Mesodermal cell (in vitro differentiated cells): Measurements from ENCODE around the gene CXCR6.

Experiments
- H3K27ac ChIP-seq: 2 replicates; pipeline ENCODE4 v1.7.0; 2013; ENCODE audit warnings: mild to moderate bottlenecking, low read depth, low read length, moderate library complexity; ENCODE audit not compliant: severe bottlenecking
- H3K36me3 ChIP-seq: 2 replicates; pipeline ENCODE4 v1.7.1; 2013; ENCODE audit warnings: mild to moderate bottlenecking, low read length, moderate library complexity; ENCODE audit not compliant: control insufficient read depth, insufficient read depth
- H3K4me1 ChIP-seq: one replicate; pipeline ENCODE4 v1.7.1; 2013; ENCODE audit warnings: mild to moderate bottlenecking, low read length; ENCODE audit not compliant: insufficient read depth, control insufficient read depth, poor library complexity, severe bottlenecking
- H3K4me3 ChIP-seq: 2 replicates; pipeline ENCODE4 v1.7.0; 2013; ENCODE audit warnings: low read length, control low read depth, mild to moderate bottlenecking; ENCODE audit not compliant: insufficient read depth, poor library complexity, severe bottlenecking; ENCODE audit errors: extremely low read depth
- H3K9me3 ChIP-seq: 2 replicates; pipeline ENCODE4 v1.7.1; 2013; ENCODE audit warnings: mild to moderate bottlenecking, low read length, moderate library complexity; ENCODE audit not compliant: control insufficient read depth
- WGBS, 2 experiments: methylation state at CpG; one replicate each; pipeline ENCODE4 v1.1.5; 2013; ENCODE audit warnings: missing lambda C conversion rate in 2 of 2; ENCODE audit not compliant: insufficient coverage in 2 of 2; 5-methylcytosine and 5-hydroxymethylcytosine counted together

CXCR6 gene

GRCh38 chr3:45938864-45939263 lies 4.4 kb upstream of the CXCR6 start:
- WGBS, 2 experiments = 0 to 36% methylated on average over 2 to 4 of the region's 4 CpGs
- no peaks in the 10 kb centered on the region for H3K9me3 ChIP-seq
- peaks cover 19% of the 10 kb centered on the region for H3K36me3 ChIP-seq
- H3K4me3 ChIP-seq = no peak overlapping the region
- H3K27ac ChIP-seq = no peak overlapping the region
- peaks cover 5% of the 10 kb centered on the region for H3K4me1 ChIP-seq

- H3K27ac ChIP-seq = no peak overlapping the region
- peaks cover 17% of the 10 kb centered on the region for H3K36me3 ChIP-seq
- H3K9me3 ChIP-seq = no peaks in the 10 kb centered on the region
- peaks cover 5% of the 10 kb centered on the region for H3K4me1 ChIP-seq
- WGBS, 2 experiments = 63 to 80% methylated on average over 2 of the region's 5 CpGs
- H3K4me3 ChIP-seq = no peak overlapping the region
Measured at GRCh38 chr3:45939341-45939771, 3.9 kb upstream of the CXCR6 start.

- Histone ChIP-seq H3K36me3 (peaks cover 9% of the 10 kb centered on the region), H3K27ac (no peak overlapping the region), H3K4me3 (no peak overlapping the region), H3K9me3 (no peaks in the 10 kb centered on the region), H3K4me1 (peaks cover 5% of the 10 kb centered on the region)
- WGBS, 2 experiments = 91 to 93% methylated on average over 6 to 7 of the region's 7 CpGs
Measured at GRCh38 chr3:45940004-45940780, 3.1 kb upstream of the CXCR6 start.

GRCh38 chr3:45940781-45941365 lies 2.4 kb upstream of the CXCR6 start:
- no peaks in the 10 kb centered on the region for H3K9me3 ChIP-seq
- H3K36me3 ChIP-seq = peaks cover 3% of the 10 kb centered on the region
- H3K4me1 ChIP-seq = peaks cover 5% of the 10 kb centered on the region
- no peak overlapping the region for H3K27ac ChIP-seq
- no peak overlapping the region for H3K4me3 ChIP-seq
- WGBS, 2 experiments = 82 to 96% methylated on average over 3 to 6 of the region's 6 CpGs

DNA sequence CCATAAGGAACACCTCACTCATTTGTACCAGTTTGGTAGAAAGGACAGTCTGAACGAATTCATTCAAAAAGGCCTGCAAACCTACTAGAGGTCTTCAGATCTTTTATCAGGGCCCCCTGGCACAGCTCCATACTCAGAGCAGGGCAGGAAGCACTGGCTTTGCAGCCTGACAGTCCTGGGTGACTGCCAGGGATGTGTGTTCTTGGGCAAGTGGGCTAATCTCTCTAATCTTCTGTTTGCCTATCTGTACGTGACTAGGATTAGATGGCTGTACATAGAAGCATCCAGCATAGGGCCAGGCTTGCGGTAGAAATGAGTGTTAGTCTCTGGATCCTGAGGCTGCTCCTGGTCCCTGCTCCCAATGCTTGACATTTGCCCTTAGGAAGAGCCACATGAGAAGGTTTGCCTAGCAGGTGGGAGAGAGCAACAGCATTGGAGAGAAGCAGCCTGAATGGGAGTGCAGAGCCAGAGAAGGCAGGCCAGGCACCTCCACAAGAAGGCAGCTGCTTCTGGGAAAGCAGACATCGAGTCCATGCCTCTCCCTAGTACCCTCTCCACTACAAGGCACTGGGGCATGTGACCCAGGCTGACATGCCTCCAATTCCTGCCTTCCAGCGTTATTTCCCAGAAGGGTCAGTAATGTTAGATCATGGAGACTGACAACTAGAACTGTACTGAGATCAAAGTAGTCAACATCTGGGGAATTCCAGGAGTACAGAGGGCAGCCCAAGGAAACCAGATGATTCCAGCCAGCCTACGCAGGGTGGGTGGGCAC lies 1.0 kb upstream of the CXCR6 start:
- peaks cover 9% of the 10 kb centered on the region for H3K36me3 ChIP-seq
- no peak overlapping the region for H3K4me3 ChIP-seq
- H3K9me3 ChIP-seq = no peaks in the 10 kb centered on the region
- 83 to 93% methylated on average over 4 to 5 of the region's 6 CpGs for WGBS, 2 experiments
- no peak overlapping the region for H3K27ac ChIP-seq
- H3K4me1 ChIP-seq = peaks cover 5% of the 10 kb centered on the region

DNA sequence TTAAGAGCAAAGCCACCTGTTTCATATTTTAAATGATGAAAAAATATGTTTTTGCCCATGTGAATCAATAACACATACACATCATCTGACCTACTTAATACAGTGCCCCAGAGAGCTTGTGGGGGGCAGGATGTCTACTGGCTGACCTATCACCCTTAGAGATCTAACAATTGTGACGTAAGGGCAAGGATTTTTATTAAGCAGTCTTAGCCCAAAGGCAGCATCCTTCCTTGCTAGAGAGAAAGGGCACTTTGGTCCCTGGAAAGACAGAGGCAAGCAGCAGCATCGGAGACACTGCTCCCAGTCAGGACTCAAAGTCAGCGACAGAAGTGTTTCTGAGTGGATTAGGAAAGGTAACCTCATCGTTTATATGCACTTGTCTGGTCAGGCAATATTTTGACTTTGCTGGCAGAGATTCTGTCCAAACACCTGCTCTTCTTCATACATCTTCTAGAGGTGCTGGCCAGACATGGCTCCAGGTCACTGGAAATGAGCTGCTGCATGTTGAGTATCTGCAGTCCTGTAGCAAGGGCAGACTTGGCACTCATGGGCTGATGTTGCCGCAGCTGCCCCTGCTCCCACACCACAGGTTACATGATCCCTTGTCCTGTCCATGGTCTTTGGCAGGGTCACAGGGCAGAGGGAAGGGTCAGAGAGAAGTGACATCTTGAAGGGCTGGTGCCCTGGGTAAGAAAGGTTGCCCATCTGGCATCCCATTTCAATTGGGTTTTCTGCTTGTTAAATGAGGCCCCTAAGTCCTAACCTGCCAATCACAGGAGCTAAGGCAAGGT lies 1.8 kb downstream of the CXCR6 start:
- Histone ChIP-seq H3K9me3 (no peaks in the 10 kb centered on the region), H3K4me1 (no peaks in the 10 kb centered on the region), H3K36me3 (peaks cover 31% of the 10 kb centered on the region), H3K4me3 (no peak overlapping the region), H3K27ac (no peak overlapping the region)
- 92 to 100% methylated on average over 4 to 5 of the region's 5 CpGs for WGBS, 2 experiments

DNA sequence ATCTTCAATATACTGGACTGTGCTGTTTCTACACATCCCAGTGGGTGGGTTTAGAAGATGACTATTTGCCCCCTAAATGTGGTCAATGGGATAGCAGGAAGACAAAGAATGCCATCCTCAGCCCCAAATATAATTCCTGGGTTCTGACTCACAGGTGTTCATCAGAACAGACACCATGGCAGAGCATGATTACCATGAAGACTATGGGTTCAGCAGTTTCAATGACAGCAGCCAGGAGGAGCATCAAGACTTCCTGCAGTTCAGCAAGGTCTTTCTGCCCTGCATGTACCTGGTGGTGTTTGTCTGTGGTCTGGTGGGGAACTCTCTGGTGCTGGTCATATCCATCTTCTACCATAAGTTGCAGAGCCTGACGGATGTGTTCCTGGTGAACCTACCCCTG lies 3.0 kb downstream of the CXCR6 start:
- 92 to 100% methylated on average over 1 of the region's 1 CpG for WGBS, 2 experiments
- no peak overlapping the region for H3K27ac ChIP-seq
- peaks cover 36% of the 10 kb centered on the region for H3K36me3 ChIP-seq
- H3K4me1 ChIP-seq = no peaks in the 10 kb centered on the region
- no peaks in the 10 kb centered on the region for H3K9me3 ChIP-seq
- no peak overlapping the region for H3K4me3 ChIP-seq

GRCh38 chr3:45946875-45947274 lies 3.6 kb downstream of the CXCR6 start:
- Histone ChIP-seq H3K9me3 (no peaks in the 10 kb centered on the region), H3K36me3 (peaks cover 40% of the 10 kb centered on the region), H3K27ac (no peak overlapping the region), H3K4me3 (no peak overlapping the region), H3K4me1 (no peaks in the 10 kb centered on the region)
- WGBS, 2 experiments = 94 to 100% methylated on average over 3 of the region's 3 CpGs

DNA sequence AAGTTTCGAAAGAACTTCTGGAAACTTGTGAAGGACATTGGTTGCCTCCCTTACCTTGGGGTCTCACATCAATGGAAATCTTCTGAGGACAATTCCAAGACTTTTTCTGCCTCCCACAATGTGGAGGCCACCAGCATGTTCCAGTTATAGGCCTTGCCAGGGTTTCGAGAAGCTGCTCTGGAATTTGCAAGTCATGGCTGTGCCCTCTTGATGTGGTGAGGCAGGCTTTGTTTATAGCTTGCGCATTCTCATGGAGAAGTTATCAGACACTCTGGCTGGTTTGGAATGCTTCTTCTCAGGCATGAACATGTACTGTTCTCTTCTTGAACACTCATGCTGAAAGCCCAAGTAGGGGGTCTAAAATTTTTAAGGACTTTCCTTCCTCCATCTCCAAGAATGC lies 4.1 kb downstream of the CXCR6 start:
- Histone ChIP-seq H3K4me3 (no peak overlapping the region), H3K9me3 (no peaks in the 10 kb centered on the region), H3K36me3 (peaks cover 44% of the 10 kb centered on the region), H3K27ac (no peak overlapping the region), H3K4me1 (no peaks in the 10 kb centered on the region)
- WGBS, 2 experiments = 97 to 100% methylated on average over 2 to 3 of the region's 3 CpGs

DNA sequence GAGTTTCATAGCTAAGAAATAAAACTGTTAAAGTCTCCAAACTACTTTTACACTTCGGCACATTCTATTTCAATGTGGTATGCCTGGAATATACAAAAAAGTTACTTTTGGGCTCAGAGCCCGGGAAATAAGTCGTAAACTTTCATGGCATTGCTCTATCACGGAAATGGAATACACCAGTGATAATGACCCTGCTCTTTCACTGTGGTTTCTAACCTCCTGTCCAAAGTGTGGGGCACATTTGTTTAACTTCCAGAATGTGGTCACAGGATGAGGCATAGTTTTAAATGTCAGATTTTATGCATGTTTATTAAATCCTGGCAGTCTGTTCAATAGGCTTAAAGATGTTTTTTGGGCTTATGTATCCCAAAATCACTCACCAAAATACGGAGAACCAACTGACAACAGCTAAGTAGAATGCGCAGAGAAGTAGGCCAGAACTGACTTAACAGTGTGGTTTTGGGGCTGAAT lies 5.1 kb downstream of the CXCR6 start:
- Histone ChIP-seq H3K27ac (no peak overlapping the region), H3K9me3 (no peaks in the 10 kb centered on the region), H3K4me1 (no peaks in the 10 kb centered on the region), H3K36me3 (peaks cover 54% of the 10 kb centered on the region), H3K4me3 (no peak overlapping the region)
- 94 to 97% methylated on average over 5 to 6 of the region's 6 CpGs for WGBS, 2 experiments
